ENCODE data around the gene PTPN1.
"Not testable (repeated sequence)": the region's sequence is repeated elsewhere in the genome, so short reads cannot be mapped to it uniquely, and the experiment has no call there.

The PTPN1 gene

DNA sequence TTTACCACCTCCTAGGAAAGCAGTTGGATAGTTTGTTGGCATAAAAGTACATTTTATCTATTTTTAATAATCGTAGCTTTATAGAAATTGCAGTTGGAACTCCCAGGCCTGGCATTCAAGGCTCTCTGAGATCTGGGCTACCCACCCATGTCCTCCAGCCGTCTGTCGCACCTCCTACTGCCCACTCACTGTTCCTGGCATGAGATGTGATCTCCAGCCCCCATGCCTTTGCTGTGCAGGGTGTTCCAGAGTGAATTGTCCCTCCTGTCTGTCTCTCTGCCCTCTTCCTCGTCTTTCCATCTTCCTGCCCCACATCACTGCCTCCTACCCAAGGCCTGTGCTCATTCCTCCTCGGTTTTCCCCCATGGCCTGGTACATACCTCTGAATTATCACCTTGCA, 50.7 kb downstream of the PTPN1 start:
- DNase-seq: no peak

DNA sequence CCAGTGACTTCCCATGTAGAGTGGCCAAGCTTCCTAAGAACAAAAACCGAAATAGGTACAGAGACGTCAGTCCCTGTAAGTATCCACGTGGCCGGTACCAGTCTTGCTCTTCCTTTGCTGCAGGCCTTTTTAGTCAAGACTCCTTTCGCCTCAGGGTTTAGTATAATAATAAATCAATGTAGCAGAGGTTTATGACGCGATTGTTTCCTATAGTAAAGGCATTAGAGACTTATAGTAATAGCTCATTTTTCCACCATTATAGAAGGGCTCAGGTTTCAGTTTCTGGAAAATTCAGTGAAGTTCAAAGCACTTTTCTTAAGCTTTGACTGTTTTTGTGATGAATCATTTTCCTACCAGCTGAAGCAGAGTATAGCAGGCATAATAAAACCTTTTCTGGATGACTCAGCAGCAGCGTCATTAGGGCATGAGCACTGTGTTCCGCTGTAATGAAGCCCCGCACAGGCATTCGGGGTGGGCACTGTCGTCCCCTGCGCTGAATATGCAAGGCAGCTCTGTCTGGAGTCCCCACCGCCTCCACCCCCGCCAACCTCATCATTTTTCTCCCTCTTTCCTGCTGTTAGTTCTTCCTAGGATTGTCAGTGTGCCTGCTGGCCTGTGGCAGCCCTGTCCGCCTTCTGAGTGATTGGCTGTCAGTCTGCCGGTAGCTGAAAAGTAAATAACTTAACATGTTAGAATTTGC, 51.3 kb downstream of the PTPN1 start:
- DNase-seq: no peak

DNA sequence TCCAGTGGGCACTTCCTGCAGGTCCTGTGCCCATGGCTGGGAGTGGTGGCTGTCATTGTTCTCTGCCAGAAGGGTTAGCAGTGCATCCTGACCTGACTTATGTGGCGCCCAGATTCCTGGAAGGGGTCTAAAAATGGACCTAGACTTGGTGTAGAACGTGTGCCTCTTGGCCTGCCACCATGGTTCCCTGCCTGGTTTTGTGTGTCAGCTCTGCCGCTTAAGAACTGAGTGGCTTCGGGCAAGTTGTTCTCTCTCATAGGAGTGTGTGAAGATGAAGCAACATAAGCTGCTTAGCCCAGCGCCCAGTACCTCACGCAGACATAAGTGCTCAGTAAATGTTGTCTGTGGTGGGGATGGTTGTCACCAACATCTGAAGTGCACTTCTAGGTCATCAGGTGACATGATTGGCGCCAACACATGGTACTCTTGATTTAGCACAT, 52.1 kb downstream of the PTPN1 start:
- no peak for DNase-seq

DNA sequence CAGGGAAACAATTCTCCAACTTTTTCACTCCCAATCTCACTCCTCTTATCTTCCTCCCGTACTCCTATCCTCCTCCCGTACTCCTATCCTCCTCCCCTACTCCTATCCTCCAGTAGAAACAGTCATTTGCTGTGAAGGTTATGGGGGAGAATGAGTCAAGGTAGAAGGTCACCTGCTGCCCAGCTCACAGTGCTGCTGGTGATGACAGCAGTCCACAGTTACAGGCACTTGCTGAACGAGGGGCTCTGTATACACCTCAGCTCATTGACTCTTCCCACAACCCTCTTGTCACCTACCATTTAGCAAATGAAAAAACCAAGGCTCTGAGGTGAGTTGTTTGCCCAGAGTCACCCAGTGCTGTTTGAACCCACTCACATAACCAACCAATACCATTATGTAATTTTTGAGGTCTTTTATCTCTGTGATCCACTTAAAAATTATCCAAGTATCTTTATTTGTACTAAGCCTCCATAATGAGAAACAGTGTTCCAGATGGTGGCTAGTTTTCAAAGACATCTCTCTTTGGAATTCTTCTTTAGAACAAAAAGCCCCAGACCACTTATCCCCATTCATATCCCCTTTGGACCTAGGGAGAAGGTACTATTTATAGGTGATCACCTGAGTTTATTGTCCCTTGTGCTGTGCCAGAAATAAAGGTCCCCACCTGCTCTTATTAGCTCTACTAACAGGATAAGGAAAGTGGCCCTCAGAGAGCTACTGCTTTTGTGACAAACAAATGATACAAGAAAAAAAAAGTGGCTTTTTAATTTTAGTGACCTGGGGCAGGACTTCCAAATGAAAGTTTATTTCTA, 53.2 kb downstream of the PTPN1 start:
- DNase-seq: no peak

DNA sequence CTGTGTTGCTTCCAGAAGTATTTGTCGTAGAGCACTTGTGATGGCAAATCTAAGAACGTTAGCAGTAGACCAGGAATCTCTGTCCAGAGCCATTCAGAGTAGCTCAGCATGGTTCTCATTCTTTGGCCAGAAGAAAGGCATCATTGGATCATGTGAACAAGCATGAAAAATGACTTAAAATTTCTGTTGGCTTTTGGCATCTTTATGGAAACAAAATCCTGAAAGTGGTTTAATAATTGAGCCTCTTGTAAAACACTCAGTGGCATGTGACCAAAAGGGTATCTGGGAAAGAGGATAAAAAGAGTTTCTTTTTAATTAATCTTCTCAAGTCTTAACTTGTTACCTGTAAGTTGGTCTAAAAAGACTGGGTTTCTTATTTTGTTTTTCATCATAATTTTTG, 55.2 kb downstream of the PTPN1 start:
- DNase-seq: no peak

DNA sequence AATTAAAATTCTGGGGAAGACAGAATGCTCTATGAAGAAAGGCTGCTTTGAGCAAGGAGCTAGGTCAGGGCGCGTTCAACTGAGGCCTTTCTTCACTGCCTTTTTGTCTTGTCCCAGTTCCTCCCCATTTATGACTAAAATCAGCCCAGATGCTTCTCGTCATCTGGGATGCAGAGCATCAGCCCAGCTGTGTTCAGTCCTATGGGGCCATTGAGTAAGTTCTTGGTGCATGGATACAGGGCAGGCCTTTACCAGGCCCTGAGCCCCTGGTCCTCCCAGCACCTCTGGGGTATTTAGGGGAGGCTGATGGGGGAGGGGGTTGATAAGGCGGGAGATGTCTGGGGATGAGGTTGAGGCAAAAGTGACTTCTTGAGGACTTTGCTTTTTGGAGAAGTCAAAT, 55.7 kb downstream of the PTPN1 start:
- DNase-seq: no peak

DNA sequence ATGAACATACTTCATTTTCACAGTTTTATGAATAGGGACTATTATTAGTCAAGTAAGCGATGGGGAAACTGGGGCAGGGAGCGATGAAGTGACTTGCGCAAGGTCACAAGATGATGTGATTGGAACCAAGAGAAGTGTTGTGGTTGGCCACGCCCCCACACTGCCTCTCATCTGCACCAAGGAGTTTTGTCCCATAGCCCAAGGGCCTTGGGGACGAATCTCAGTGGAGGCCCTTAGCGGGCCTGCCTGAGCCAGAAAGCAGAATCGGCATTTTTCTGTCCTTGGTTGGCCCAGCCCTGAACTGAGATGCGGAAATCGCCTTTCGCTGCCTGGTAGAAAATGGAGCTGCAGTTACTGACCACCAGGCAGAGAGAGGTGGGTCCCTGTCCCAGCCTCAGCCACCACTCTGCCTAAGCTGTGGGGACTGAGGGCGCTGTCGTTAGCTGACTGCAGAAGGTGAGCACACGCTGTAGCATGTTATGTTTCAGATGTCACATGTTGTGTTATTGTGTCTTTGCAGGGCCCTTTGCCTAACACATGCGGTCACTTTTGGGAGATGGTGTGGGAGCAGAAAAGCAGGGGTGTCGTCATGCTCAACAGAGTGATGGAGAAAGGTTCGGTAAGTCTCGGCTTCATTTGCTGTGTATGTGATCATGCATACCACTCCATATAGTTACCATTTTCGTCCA, 57.8 kb downstream of the PTPN1 start:
- no peak for DNase-seq

DNA sequence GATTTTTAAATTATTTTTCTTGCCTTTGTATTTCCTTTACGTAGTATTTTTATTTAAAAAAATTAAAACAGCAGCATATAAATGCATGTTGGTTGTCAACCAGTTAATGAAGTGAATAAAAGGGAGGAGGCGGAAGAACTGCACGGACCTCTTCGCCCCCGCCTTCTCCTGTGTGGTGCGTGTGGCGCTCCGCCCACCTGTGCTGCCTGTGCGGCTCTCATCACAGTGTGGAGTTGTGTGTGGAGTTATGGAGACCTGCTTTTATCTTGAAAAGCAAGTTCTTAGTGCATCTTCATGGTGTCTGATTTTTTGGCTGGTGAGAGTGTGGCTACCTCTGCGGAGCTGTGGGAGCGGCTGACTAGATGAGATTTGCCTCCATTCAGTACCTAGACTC, 58.4 kb downstream of the PTPN1 start:
- no peak for DNase-seq

DNA sequence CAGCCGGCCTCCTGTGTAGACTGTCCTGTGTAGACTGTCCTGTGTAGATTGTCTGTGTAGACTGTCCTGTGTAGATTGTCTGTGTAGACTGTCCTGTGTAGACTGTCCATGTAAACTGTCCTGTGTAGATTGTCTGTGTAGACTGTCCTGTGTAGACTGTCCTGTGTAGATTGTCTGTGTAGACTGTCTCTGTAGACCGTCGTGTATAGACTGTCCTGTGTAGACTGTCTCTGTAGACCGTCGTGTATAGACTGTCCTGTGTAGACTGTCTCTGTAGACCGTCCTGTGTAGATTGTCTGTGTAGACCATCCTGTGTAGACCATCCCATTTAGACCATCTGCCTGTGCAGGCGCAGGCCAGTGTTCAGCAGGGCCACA, 59.3 kb downstream of the PTPN1 start:
- not testable (repeated sequence) for DNase-seq

DNA sequence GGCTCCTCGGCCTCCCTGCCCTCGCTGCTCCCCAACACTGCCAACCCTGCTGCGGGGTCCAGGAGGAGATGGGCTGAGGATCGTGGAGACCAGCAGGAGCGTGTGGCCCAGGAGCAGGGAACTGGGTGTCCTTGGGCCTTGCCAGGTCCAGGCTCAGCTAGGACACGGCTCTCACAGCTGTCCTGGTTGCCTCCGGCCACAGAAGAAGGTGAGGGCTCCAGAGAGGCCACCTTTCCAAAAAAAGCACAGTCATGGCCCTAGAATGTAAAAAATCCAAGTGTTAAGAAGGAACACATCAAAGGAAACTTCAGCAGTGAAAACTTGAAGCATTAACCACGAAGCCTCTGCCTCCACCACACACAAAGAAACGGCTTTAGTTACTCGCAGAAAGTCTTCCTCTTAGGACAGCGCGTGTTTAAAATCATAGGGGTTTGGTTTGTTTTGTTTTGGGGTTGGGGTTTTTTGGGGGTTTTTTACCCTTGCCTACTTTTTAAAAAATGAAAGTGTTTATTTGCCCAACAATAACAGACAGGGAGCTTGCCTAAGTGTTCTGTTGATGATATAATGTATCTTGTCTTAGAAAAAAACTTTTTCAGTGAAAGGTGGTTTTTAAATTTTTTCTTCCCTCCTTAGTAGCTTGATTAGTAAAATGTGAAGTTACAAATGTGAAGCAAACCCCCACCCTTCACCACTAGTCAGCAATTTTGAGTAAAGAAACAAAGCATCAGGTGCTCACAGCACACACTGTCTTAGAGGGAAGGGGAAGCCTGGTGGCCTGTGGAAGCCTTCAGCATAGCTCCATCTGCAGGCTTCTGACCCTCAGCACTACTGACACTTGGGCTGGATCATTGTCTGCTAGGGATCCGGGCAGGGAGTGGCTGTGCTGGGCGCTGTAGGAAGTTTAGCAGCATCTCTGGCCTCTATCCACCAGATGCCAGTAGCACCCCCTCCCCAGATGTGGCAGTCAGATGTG, 60.0 kb downstream of the PTPN1 start:
- no peak for DNase-seq

DNA sequence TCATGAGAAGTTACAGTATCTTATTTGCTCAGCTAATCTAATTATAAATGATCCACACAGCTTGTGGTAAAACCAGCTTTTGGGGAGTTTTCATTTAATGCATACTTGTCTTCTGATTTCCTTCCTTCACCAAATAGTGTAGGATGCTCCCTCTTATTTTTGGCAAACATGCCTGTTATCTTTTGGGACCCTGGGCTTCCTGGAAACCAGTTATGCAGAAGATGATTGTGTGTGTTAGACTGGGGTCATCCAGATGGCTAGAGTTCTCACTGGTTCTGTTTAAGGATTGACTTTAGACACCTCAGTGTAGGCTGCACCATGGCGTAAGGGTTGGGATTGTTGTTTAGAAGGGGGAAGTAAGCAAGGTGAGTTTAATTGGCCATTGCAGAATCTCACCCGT, 61.3 kb downstream of the PTPN1 start:
- no peak for DNase-seq

DNA sequence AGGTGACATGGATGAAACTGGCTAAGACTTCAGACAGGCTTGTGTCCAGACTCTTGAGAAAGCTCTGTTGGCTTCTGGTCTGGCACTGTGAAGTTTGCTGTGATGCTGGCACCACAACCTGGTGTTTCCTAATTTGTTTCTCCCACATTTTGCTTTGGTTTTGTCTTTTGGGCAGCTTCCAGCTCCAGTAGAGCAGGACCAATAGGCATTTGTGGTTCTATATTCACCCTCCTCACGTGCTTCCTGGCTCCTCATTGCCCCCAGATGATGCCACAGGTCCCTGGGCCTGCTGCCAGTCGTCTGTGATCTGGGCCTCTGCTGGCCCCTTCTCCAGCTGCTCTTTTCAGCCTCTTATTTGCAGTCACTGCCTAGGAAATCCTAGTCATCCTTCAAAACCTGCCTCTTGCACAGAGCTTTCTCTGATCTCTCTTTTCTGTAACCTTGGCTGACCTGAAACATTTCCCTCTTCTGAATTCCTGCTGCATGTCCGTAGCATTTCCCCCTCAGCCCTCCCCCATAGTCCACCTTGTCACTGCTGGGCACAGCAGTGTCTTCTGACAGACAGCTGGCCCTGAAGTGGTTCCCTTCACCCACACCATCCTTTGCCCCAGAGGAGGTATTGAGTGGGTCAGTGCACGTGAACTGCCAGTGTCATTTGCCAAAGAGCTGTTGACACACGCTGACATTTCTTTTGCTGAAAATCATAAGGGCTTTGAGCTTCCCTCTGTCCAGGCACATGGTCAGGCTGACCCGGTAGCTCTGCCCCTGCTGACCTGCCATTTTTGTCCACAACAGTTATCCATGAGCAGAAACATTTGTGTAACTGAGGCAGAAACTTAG, 63.0 kb downstream of the PTPN1 start:
- DNase-seq: no peak

DNA sequence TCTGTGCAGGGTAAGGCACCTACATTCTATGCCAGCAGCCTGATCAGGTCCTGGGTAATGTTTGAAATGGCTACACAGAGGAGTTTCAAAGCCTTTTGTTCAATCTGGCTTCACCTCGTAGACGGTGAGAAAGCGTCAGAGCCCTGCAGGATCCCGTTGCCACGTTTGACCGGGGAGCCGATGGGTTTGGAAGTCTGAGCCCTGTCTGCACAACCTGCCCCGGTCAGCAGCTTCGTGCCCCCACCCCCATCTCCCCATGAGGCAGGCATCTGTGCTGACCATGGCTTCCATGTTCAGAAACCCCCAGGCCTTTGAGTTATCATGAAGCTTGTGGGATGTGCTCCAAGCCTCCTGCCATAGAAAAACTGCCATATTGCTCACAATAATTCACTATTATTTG, 63.9 kb downstream of the PTPN1 start:
- no peak for DNase-seq

DNA sequence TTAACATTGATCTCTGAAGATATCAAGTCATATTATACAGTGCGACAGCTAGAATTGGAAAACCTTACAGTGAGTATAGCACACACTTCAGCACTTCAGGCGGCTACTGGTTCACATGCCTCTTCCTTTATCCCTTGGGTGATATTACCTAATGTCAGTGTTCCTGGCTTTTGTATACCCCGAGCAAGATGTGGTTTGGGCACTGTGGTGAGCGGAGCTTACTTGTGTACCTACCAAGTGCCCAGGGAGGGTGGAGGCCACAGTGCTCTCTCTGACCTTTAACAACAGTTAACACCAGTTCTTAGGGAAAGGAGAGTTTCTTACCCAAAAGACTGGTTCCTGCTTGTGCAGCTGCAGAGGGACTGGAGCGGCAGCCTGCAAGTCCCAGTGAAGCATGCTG, 64.4 kb downstream of the PTPN1 start:
- no peak for DNase-seq

DNA sequence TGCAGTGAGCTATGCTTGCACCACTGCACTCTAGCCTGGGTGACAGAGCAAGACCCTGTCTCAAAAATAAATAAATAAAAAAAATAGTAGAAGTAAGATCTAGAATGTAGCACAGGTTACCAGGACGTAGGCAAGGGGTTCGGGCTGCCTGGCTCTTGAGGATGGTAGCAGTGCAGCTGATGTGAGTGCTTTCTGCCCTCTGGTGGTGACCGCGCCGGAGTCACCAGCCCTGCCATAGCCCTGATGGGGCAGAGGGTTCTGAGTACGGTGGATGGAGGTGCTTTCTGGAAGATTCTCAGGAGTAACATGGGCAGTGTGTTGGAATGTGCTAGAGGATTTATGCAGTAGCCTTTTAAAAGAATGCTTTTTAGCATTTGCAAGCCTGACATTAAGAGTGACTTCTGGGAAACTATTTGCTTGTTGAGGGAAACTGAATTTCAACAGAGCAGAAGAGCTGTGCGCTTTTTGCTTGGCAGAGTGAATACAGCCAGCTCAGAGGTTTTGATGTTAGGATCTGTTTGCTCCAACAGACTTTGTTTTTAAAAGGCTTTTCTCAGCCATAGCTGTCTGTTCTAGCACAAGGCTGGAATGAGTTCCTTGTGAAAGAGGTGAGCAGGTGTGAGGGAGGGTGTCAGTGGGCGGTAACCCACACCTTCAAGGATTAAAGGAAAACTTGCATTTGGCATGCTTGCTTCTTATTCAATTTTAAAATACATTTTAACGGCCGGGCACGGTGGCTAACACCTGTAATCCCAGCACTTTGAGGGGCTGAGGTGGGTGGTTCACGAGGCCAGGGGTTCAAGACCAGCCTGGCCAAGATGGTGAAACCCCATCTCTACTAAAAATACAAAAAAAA, 65.9 kb downstream of the PTPN1 start:
- DNase-seq: no peak

DNA sequence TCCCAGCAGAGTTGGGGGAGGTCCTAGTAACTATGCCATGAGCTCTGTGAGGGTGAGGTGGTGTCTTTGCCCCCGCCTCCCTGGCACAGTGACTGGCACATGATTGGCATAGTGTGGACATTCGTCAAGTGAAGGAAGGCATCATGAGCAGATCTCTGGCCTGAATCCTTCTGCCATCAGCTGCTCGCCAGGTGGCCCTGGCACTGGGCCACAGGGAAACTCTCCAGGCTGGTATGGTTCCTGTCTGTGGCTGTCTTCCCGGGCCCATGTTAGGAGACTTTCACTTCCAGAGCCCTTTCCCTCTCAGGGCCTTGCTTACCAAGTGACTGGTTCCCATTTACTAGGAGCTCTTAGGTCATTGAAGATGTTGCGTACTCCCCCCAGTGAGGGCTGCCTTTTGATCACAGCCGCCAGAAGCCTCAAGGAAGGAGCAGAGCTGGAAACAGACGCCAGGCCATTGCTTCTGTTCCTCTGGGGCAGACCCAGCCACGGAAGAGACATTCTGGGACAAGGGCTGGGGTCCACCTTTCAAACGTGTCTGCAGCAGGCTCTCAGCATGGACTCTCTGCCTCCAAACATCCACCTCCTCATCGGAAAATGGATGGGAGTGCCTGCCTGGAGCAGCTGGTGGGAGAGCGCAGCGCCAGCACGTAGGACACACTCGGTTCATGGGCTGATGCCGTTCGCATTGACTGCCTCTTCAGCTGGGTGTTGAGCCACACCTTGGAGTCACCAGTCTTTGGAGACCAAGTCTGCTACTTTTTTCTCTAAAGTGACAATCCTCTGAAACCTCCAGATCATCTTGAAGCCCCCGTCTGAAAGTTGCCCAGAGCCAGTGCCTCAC, 67.2 kb downstream of the PTPN1 start:
- DNase-seq: no peak

DNA sequence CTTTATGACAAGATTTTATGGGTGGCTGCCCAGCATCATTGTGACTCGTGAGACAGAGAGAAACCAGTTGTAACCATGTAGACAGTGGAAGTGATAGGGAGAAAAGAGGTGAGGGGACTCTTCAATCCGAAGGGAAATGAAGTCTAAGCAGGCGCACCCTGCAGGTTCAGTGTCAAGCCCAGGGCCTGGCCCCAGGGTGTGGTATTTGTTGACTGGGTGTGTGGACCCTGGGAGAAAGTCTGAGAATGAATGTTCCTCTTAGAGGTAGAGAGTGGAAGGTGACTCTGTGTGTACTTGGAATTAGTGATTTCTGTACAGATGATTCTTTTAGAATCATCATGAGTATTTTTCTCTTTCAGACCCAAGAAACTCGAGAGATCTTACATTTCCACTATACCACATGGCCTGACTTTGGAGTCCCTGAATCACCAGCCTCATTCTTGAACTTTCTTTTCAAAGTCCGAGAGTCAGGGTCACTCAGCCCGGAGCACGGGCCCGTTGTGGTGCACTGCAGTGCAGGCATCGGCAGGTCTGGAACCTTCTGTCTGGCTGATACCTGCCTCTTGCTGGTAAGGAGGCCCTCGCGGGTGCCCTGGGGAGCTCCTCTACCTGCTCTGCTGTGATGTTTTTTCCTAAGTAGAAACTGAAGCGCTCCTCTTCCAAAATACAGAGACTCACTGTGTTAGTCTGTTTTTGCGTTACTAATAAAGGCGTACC, 68.0 kb downstream of the PTPN1 start:
- DNase-seq: no peak

DNA sequence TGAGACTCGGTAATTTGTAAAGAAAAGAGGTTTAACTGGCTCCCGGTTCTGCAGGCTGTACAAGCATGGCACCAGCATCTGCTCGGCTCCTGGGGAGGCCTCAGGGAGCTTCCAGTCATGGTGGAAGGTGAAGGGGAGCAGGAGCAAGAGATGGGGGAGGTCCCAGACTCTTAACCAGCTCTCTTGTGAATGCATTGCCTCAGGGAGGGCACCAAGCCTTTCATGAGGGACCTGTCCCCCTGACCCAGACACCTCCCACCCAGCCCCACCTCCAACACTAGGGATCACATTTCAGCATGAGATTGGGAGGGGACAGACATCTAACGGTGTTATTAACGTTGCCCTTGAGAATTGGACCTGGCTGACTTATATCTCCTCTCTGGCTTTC, 68.6 kb downstream of the PTPN1 start:
- DNase-seq: no peak

DNA sequence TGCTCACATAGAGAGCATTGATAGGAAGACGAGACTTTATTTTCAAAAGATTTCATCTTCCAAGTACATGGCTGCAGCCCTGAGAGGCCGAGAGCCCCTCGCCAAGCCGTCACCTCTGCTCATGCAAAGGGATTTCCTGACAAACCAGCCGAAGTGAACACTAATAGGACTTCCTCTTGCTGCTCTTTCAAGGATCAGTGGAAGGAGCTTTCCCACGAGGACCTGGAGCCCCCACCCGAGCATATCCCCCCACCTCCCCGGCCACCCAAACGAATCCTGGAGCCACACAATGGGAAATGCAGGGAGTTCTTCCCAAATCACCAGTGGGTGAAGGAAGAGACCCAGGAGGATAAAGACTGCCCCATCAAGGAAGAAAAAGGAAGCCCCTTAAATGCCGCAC, 69.3 kb downstream of the PTPN1 start:
- DNase-seq: no peak
